Measurements from ENCODE around the gene KCNQ4. TPM values are rescaled to one million over a fixed set of nuclear protein-coding genes. Genes with fewer than 3 reads are reported as not detected.

KCNQ4 gene
- total RNA-seq, result 3.7 TPM

DNA sequence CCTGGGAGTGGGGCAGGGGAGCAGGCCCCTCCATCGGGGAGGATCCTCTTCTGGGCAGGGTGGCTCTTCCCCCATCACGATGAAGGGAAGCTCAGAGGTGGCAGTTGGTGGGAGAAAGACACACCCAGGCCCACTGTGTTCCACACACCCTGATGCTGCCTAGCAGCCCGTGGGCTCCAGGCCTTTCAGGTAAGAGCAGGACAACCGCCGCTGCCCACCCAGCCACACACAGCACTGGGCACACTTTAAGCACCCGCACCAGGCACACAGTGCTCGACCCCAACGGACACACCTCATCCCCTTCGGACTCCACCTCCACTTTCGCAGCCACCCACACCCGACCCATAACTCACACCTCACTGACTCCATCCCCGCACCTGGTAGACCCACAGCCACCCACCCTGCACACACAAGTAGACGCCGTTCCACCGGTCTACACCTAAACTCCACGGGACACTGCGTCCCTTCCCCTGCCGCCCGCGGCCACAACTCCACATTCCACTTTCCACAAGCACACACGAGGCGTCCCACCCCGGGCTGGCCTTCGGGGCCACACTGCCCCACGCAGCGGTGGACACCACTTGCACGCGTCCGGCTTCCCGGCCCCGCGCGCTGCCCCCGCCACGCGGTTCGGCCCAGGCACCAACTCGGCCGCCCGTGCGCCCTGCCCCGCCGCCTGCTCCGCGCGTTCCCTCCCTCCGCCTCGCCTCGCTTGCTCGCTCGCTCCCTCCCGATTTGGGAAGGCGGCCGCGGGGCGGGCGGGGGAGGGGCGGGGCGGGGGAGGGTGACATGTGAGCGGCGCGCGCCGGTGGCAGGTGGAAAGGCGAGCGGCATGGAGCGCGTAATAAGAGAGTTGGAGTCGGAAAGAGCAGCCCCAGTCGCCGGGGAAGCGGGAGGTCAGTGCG lies at the start of gene KCNQ4:
Gene KCNQ4, plus strand, starts transcription at position 787 of the 905 bp plus-strand sequence. CDS start 307 bp downstream, outside the sequence.
- DNase-seq (ENCODE audit: low spot score), result peak; percentile 69

DNA sequence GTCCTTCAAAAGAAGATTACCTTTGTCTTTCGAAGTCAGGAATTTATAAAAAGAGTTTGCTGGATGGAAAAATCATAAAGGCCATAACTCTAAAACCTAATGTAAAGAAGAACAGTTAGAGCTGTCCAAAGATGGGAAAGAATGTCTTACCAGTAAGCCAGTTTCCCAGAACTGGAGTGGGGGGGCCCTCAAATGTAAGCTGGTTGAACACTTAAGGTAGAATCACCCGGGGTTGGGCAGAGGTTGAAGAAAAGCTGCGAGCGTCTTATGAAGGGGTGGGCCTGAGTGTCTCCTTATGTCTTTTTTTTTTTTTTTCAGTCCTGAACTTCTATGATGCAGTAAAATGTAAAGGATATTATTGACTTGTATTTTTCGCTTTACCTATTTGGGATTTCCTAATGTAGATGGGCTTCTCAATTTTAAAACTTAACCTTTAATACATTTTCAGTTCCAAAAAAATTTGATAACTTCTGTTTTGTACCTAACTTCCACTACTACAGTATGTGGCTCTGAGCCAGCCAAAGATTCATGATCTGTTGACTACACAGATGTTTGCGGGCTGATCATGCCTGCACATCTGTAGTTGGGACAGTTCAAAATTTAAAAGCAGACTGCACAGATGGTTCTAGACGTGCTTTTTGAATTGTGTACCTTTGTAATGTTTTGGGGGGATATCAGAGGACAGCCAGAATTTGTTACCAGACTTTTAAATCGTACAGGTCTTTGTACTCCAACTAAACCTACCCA lies 48.5 kb upstream of the KCNQ4 start:
- no peak for DNase-seq (ENCODE audit: low spot score)

DNA sequence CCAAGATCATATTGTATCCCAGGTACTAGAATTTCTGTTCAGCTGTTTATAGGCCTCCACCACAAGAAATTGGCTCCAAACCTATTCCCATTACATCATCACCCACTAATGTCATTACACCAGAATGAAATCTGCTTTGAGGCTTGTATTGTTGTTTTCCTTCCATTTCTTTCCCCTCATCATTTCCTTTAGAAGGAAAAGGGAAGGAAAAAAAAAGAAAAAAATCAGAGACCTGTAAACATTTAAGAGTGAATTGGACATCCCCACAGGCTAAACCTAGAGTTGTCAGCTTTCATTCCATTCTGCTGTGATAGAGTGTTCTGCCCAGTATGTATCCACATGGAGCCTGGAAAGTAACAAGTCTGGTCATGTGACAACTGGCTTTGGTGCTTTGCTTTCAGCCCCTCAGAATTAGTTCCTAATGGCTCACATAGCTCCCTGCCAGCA lies 47.5 kb upstream of the KCNQ4 start:
- DNase-seq (ENCODE audit: low spot score), result no peak

DNA sequence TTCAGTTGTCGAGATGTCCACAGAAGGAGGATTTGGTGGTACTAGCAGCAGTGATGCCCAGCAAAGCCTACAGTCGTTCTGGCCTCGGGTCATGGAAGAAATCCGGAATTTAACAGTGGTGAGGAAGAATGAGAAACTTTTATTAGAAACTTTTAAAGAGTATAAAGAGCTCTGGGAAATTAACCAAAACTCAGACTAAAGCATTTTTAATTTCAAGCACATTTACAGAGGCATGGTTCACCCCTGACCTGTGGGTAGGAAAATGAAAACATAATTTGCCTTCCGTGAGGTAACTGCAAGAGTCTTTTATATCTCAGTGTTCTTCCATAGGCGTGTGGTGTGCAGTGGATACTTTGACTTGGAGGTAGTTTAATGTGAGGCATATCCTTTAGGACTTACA lies 44.8 kb upstream of the KCNQ4 start:
- DNase-seq (ENCODE audit: low spot score), result no peak

DNA sequence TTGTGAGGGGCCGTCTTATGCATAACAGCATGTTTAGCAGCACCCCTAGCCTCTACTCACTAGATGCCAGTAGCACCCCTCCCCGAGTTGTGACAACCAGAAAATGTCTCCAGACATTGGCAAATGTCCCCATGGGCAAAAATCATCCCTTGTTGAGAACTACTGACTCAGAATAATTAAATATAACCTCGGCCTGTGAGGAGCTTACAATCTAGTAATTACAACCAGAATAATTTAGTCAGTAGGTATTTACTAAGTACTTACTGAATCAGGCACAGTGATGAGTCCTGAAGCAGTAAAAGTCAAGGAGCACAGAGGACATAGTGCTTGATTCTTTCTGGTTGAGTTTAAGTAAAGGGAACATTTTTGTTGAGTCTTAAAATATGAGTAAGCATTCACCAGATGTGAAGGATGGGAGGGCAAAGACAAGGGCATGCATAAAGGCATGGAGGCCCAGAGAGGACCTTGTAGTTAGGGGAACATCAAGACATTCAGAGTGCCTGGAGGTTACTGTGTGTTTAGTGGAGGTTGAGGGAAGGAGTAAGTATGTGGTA lies 44.1 kb upstream of the KCNQ4 start:
- no peak for DNase-seq (ENCODE audit: low spot score)

DNA sequence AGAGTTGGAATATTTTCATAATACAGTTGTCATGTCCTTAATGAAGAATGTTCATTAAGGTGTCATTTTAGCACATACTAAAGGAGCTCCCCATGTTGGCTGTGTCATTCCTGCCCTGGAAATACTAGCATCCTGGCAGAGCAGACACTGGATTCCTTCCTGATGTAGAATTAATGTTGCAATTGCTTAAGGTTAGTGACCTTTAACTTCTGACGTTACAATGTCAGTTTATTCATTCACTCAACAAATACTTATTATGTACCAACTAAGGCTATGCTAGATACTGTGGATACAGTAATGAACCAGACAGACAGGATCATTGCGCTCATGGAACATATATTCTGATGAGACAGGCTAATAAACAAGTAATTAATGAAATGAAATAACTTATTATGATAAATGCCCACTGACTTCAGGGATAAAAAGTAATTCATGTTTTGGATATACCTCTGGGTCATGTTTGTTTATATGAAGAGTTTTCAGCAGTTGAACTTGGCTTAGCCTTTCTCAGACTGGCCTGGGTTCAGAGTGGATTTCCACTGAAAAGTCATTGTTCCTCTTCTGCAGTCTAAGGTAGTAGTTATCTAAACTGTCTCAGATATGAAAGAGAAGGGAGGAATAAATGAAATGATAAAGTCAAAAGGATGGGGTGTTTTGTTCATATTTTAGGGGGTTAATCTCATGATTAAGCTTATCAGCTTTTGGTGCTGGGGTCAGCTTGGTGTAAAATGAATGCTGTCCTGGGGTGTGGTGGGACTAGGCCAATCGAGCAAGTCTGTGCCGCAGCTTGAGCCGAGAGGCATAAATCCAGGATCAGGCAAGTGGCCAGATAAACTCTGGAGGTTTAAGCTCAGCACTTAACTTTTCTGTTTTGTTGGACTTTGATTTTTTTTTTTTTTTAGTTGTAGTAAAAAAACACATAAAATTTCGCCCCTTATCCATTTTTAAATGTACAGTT lies 43.3 kb upstream of the KCNQ4 start:
- DNase-seq (ENCODE audit: low spot score), result no peak

DNA sequence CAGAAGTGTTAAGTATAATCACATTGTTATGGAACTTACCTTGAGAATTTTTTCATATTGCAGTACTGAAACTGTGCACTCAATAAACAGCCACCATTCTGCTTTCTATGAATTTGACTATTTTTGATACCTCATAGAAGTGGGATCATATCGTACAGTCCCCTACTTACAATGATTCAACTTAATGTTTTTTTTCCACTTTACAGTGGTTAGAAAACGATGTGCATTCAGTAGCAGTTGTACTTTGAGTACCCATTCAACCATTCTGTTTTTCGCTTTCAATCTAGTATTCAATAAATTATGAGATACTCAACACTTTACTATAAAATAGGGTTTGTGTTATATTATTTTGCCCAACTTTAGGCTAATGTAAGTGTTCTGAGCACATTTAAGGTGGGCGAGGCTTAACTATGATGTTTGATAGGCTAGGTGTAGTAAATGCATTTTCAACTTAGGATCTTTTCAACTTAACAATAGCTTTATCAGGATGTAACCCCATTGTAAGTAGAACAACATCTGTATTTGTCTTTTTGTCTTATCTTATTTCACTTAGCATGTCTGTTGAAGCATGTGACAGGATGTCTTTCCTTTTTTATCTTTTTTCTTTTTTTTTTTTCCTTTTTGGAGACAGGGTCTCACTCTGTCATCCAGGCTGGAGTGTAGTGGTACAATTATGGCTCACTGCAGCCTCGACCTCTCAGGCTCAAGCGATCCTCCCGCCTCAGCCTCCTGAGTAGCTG lies 42.4 kb upstream of the KCNQ4 start:
- no peak for DNase-seq (ENCODE audit: low spot score)

DNA sequence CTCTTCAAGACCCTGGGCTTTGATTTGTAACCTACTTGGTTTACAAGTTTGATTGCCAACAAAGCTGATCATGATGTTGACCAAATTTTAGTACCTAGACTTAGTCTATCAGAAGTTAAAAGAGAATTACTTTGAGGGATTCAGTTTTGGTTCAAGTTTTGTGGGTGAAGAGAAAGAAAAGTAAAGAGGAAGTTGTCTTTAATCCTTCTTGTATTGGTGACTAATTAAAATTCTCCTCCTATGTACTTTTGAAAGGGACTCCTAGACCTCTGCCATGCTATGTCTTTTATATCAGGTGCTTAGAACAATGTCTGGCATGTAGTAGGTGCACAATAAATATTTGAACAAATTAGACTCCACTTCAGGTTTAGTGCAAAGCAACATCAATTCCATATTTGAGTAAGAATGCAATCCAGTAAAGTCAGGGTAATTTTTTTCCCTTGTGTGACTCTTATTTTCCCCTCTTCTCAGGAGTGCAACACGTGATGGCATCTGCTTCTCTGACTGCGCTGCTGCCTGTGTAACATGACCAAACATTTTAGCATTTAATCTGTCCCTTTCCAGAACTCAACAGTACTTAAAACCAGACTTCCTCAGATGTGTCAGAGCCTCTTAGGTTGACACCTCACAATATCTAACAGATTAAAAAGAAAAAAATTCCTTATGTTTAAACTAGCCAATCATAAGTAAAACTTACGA lies 41.1 kb upstream of the KCNQ4 start:
- DNase-seq (ENCODE audit: low spot score), result no peak

DNA sequence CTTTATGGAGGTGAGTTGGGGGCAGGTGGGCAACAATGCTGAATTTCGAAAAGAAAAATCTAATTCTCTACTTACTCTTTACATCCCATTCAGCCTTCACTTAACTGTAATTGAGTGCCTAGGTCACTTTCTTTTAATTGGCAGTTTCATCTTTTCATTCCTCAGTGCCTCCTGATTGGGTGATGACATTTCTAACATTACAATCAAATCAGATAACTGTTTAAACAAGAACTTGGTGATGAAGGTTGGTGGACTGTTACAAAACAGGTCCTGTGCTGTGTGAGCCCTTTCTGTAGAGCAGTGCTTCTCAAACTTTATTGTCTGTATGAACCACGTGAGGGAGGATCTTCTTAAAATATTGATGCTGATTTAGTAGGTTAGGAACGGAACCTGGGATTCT lies 40.1 kb upstream of the KCNQ4 start:
- DNase-seq (ENCODE audit: low spot score), result no peak

DNA sequence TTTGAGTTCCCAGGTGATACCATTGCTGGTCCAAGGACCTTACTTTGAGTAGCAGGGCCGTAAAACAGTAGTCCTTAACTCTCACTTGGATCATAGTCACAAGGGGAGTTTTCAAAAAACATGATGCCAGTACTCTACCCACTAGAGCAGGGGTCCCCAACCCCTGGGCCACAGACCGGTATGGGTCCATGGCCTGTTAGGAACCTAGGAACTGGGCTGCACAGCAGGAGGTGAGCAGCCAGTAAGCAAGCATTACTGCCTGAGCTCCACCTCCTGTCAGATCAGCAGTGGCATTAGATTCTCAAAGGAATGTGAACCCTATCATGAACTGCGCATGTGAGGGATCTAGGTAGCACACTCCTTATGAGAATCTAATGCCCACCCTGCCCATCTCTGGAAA lies 39.7 kb upstream of the KCNQ4 start:
- no peak for DNase-seq (ENCODE audit: low spot score)

DNA sequence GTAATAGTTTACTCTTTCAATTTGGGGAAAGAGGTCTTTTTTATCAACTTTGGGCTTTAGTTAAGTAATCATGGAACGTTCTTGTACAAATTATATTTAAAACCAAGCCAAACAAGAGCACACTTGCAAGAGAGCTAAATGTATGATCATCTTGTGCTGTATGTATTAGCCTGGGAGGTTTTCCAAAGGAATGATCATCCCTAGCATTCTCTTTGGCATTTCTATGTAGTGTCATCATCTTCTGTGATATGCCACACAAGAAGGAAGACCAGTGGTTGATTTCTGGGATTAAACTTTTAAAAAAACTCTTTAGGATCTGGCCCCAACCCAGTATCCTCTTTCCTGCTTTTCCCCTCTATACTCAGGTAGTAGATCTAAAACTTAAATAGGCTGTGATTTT lies 38.4 kb upstream of the KCNQ4 start:
- no peak for DNase-seq (ENCODE audit: low spot score)

DNA sequence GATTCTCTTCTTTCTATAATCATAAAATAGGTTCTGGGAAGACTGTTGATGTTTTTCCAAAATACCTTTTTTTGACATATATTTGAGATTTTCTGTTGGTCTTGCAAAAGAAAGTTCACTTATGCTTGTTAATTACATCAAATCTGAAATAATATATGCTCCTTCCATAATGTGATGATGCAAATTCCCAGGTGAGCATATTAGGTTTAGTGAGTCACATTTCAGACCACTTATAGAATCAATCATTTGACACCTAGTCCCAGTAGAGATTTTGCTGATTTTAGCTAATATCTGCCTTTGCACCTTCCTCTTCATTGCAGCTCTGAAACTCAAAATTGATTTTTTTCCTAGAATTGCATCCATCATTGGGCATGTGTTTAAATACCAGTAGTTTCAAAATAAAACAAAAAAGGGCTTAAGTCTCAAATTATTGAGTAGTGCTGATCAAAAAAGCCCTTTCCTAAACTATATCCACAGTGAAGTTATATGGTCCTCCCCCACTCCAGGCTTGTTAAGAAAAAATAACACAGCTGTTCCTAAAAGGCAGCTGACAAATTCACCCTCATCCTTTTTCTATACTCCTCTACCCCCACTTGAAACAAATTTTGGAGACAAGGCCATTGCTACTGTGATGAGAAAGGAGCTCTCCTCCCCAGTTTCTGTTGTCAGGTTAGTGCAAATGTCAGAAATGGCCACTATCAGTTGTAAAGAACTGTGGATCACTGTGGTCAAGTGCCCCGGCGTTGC lies 37.1 kb upstream of the KCNQ4 start:
- no peak for DNase-seq (ENCODE audit: low spot score)

DNA sequence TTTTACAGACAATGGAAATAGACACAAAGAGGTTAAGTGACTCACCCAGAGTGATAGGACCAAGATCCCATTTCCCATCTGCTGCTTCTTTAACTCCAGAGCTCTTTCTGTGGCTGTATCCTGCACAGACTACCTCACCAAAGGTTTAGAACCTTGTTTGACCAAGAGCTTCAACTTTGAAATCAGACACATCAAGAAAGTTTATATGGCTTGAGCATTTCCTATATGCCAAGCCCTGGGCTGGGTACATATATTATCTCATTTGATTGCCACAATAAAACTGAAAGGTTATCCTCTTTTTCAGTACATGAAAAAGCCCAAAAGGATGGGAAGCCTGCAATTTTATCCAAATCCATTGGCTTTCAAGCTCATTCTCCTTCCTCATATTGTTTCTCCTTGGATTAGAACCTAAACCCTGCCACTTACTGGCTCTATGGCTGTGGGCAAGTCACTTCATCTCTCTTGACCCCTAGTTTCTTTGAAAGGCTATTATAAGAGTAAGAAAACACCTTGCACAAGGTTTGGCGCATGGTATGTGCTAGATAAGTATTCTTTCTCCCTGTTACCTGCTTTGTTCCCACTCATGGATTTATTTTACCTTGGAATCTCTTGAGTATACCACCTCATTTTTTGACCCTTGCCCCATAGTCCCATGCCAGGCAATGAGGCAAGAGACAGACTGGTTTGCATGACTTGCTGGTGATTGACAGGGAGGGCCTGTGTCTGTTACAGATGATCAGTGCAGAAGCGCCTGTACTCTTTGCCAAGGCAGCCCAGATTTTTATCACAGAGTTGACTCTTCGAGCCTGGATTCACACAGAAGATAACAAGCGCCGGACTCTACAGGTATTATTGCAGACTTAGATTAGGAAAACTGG lies 34.5 kb upstream of the KCNQ4 start:
- DNase-seq (ENCODE audit: low spot score), result no peak

DNA sequence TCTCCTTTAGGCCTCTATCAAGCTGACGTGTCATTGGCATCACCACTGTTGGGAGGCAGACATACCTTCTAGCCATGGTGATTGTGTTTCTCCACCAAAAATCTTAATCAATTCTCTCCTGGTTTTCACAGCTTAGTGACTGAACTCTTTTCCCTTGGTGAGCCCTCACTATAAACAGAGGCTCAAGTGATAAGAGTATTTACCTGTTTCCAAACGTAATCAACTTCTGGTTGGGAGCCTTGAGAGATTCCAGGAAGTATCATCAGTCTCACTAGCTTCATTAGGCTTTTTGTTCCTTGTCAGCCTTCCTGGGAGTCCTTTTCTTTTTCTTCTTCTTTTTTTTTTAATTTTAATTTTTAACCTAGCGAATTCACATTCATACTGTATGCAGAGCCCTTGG lies 33.8 kb upstream of the KCNQ4 start:
- DNase-seq (ENCODE audit: low spot score), result no peak

DNA sequence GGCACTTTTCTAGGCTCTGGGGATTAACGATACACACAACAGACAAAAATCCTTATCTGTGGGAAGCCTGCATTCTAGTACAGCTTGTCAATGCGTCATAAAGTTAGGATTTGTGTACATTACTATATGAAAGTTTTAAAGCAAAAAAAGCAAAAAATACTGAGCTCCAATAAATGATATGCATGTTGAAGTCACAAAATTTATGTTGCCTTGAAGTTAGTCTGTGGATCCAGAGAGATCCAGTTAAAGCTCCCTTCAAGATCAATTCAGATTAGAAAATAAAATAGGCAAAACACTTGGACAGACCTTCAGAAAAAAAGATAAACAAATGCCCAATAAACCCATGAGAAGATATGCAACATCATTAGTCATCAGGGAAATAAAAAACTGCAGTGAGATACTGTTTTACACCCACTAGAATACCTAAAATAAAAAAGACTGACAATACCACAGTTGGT lies 33.1 kb upstream of the KCNQ4 start:
- DNase-seq (ENCODE audit: low spot score), result no peak

DNA sequence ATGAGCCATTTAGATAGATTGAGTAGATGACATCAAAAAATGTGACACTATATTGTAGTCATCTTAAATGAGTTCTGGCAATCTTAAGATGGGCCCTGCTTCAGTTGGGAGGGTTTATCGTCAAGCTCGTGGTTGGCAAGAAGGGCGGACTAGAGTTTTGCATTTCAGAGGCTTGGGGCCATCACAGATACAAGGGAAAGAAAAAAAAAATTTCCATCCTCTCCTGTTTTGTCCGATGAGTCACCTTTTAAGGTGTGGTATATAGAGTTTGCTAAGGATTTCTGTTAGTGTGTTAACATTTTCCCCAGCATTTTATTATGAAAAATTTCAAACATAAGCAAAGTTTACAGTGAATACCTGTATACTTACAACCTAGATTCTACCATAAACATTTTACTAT lies 31.8 kb upstream of the KCNQ4 start:
- DNase-seq (ENCODE audit: low spot score), result no peak

DNA sequence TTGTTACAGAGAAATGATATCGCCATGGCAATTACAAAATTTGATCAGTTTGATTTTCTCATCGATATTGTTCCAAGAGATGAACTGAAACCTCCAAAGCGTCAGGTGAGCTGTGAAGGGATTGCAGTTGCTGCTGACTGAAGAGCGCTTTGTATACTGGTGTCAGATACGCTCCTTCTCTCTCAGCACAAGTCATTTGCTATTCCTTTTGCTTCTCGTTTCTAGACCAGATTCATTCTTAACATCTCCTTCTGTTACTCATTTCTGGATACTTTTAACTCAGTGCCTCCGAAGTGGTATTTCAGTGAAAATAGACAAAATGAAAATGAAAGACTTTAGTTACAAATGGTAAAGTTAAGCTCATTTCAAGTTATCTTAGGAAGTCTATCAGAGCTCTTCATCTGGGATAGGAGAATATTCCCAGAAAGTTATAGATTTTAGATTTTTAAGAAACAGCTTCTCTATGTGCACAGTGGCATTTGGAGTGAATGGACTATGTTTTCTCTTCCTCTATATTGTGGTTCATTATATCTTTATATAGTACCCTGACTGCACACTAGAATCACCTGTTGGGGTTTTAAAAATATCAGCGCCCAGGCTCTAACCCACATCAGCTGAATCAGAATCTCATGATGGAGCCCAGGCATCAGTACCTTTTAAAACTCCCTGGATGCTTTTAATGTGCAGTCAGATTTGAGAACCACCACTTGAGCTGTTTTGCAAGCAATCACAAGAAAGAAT lies 30.3 kb upstream of the KCNQ4 start:
- no peak for DNase-seq (ENCODE audit: low spot score)

DNA sequence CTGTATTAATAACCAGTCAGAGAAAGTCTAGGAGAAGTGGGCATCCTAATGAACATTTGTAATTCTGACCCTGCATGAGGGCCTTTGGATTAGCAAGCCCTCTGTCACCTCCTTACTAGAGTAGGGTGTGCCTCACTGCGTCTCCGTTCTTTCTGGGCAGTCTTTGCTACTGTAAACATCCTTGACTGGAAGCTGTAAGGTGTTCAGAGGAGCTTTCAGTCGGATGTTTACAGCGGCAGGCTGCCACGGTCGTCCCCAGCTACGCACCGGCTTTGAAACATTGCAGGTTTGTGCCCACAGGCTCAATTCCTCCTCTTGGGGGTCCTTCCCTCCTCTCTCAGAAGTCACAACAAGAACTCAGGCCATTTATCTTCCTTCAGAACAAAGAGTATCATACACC lies 29.4 kb upstream of the KCNQ4 start:
- DNase-seq (ENCODE audit: low spot score), result no peak

All from ureter (tissue), 1 donor.